Right kidney (tissue), 1 donor: ENCODE data around the gene DAAM2.

Source experiments
- DNase-seq: peaks from one replicate; pipeline ENCODE4 v3.0.0-alpha.2; 2016

The DAAM2 gene

GRCh38 chr6:39847221-39847620 lies 55.0 kb downstream of the DAAM2 start:
- no peak for DNase-seq

DNA sequence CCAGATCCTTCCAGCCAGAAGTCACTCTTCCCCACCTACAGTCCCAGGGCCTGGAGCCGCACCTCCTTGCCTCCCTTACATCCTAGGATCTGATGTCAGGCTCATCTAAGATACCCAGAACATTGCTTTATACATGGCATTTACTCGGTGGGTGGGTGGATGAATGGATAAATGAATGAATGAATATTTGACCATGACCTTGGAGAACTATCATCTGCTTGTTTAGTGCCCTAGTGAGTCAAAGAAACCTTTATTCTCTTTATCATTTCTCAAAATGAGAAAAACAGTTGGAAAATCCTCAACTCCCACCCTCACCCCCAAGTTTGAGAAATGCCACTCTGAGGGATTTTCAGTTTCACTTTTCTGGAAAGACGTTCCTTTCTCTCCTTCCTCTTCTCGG lies 56.0 kb downstream of the DAAM2 start:
- no peak for DNase-seq

DNA sequence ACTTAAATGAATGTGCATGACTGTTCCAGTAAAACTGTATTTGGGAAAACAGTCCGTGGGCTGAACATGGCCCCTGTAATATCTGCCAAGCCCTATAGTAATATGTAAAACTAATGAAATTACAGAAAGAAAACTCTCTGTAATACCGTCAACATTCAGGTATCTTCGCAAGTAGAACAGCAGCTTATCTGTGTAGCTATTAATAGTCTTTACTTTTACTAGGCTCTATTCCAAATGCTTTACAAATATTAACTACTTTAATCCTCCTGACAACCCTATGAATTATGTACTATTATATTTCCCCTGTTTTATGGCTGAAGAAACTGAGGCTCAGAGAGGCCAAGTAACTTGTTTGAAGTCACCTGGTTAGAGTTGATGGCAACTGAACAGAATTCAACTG lies 57.1 kb downstream of the DAAM2 start:
- no peak for DNase-seq

- no peak for DNase-seq
These were observed 57.6 kb downstream of the DAAM2 start for GRCh38 chr6:39849764-39850163.

DNA sequence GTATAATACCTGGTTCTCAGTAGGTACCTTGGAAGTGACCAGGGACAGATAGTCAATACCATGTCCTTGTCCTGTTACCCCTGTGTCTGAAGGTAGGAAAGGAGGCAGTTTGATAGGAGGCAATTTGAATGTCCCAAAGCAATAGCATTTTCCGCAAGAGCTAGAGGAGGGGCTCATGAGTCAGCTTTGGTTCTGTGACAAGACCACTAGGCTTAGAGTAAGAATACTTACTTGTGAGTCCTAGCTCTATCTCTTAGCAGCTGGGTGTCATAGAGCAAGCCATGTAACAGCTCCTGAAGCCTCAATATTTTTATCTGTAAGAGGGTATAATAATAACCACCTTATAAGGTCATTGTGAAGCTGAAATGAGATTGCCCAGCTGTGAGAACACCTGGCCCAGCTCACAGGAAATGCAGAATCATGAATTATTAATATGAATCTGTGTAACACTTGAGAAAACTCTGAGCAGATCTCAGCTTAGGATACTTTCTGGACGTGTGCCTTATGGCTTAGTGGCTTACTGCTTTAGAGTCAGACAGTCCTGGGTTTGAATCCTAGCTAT lies 58.6 kb downstream of the DAAM2 start:
- no peak for DNase-seq

DNA sequence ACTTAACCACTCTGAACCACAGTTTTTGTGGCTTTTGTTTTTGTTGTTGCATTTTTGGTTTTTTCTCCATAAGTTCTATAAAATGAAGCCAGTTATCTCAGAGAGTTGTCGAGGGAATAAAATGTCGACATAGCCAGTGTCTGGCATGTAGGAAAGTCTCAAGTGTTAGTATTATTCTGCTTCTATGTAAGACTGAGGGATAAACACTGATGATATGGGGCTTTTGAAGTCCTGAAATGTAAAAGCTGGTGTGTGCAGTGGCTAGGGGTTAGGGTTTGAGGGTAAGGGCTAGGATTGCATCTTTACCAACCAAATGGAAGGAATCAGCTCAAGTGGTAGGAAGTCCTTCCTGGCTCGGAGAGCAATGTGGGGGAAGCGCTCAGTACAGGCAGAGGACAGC lies 59.2 kb downstream of the DAAM2 start:
- no peak for DNase-seq

- DNase-seq, result no peak
These were observed 60.1 kb downstream of the DAAM2 start for GRCh38 chr6:39852324-39852723.

- no peak for DNase-seq
These were observed 61.4 kb downstream of the DAAM2 start for GRCh38 chr6:39853604-39854003.

- no peak for DNase-seq
These were observed 63.3 kb downstream of the DAAM2 start for GRCh38 chr6:39855356-39855995.

DNA sequence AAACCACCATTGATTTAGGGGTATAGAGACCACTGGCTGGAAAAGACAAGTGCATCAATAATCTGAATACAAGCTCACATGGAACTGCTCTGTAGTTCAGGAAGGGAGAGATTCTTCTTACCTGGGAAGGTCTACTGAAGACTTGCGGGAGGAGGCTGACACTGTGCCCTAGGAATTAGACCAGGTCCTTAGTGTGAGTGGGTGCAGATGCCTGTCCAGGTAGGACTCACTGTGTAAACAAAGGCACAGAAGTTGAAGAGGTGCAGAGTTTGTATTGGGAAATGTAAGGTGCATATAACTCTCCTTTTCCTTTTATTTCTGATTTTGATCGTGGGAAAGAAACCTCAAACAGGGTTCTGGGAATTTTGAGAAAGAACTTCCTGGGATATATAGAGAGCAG lies 66.8 kb downstream of the DAAM2 start:
- DNase-seq, result no peak

- no peak for DNase-seq
These were observed 69.5 kb downstream of the DAAM2 start for GRCh38 chr6:39861663-39862062.

- DNase-seq, result no peak
These were observed 73.1 kb downstream of the DAAM2 start for GRCh38 chr6:39865011-39865888.

- no peak for DNase-seq
These were observed 75.4 kb downstream of the DAAM2 start for GRCh38 chr6:39867592-39867991.

DNA sequence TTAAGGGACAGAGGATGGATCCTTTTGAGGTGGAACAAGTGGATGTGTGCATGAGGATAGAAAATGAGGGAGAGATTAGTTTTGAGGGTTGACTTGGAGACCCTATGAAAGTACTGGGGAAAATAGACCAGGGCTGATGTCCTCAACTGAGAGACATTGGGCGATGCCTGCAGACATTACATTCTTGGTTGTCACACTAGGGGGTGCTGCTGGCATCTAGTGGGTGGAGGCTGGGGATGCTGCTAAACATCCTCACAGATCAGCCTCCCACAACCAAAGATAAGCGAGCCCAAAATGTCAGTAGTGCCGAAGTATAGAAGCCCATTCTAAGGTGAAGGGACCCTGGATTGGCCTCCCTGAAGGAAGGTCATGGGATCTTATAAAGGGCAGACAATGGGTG lies 78.8 kb downstream of the DAAM2 start:
- no peak for DNase-seq

DNA sequence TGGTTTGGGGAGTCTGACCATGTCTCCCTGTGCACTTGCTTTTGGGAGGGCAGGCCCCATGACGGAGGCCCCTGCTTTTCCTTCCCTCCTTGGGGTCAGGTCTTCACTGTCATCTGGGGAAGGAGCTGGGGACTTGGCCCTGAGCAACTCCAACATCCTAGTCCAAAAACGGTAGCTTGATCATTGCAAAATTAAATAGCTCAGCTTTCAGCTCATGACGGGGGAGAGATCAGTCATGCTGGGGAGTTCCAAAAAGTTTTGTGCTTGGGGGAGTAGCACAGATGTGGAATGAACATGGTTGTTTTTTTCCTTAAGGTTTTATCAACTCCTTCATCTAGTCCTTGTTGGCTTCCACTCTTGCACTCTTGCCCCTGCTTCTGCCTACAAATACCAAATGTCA lies 81.3 kb downstream of the DAAM2 start:
- DNase-seq, result no peak

DNA sequence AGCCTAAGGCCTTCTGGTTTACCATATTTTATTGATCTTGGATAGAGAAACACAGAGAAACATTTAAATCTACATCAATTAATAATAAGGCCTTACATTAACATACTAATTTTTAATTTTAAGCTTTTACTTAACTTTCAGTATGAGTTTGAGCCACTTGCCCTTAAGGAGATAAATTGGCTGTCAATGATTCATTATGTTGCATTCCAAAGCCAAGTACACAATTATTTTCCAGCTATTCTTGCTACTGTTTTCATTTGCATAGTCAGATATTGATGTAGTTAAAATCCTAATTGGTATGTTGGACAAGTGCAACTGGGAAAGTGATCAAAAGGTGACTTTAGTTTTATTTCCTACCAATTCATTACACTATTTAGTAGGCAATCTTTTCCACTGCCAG lies 83.9 kb downstream of the DAAM2 start:
- DNase-seq, result no peak

DNA sequence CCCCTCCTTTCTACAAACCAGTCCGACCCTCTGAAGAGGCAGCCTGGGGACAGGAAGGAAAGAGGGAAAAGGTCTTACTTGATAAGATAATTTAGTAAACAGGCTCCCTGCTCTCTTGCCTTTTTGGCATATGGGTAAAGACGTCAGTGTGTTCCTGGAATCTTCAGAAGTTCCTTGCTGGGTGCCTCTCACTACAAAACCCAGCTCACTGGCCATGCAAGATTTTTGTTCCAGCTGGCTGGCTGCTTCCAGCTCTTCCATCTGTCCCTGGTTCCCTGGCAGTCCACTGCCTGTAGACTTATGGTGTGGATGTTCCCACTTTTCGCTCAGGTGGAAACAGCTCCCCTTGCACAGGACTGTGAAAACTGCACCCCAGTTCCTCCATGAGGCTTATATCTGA lies 84.7 kb downstream of the DAAM2 start:
- DNase-seq, result no peak

- DNase-seq, result no peak
These were observed 87.4 kb downstream of the DAAM2 start for GRCh38 chr6:39879535-39879934.

- no peak for DNase-seq
These were observed 88.4 kb downstream of the DAAM2 start for GRCh38 chr6:39880594-39880993.

DNA sequence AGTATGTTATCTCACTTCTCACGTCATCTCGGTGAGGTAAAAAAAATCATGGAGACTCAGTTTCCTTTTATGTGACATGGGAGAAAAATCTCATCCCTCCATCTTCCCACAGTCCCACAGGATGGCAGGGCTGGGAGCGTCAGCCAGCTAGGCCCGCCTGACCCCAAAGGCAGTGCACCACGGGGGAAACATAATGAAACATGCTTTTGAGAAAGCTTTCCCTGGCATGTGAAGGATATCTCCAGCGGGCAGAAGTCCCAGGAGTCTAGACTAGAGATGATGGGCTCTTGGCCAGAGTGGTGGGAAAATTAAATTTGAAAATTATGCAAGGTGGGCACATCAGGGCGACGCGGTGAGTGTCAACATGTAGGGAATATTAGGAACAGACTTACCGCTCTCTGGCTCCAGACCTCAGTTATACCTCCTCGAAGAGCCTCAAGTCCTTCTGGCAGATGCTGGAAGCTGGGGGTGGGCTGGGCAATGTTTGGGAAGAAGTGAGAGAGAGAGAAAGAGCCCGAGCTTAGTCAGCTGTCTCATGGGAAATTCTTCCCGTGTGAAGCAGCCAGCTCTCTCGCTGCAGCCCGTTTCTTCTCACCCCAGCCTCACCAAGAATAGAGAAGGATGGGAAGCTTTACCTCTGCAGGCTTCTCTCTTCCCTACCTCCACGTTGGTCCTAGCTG lies 89.8 kb downstream of the DAAM2 start:
- DNase-seq, result no peak

DNA sequence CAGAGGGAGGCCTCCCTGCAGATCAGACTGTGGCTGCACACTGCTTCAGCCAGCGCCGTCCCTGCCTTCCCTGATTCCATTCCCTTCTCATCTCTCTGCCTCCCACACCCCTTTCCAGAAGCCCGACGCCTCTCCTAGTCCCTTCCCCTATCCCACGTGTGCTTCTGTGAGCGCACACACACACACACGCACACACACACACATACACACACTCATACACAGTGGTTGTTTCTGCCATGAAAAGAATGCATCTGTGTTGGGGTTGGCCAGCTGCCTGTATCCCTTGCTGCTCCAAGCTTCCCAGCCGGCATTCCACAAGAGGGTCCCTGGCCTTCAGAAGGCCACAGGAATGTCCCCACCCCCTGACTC lies 90.3 kb downstream of the DAAM2 start:
- peak; percentile 55 for DNase-seq

DNA sequence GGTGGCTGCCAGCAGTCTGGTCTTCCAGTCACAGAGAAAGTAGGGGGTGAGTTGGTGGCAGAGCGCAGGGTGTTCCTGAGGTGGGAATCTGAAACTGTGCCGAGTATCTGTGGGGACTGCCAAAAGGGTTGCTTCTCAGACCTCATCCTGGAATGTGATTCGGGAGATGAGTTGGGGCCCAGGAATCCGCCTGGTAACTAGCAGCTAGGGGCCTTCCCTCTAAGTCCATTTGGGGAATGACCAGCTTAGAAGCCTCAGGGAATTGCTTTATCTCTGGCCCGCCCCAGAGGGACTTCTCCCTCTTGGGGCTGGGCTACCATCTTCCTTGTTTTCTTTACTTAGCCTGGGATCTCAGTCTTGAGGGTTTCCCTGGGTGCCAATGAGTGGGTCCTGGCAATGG lies 92.5 kb downstream of the DAAM2 start:
- DNase-seq, result no peak

DNA sequence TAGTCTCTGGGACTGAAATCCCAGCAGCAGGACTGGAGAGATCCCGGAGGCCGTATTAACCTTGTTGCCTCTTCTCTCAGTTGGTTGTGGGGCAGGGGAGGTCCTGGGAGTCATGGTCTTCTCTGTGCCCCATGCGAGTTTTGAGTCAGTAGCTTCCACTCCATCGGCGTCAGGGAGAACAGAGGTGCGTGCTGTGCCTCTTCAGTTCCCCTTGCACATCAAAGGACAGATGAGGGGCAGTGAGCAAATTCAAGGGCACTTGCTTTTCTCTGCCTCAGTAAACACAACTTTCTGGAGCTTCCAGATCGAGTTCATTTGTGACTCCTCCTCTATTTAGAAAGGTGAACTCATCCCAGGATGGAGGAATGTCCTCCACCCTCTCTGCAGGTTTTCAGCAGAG lies 93.5 kb downstream of the DAAM2 start:
- DNase-seq, result no peak
